WI38 (cell line): ENCODE data around the gene TGFB1.
A peak's percentile ranks its signal among the peaks of the same experiment; 100 is the strongest.

Experiments used
- H3K4me3 ChIP-seq: 2 replicates; pipeline ENCODE4 v1.5.1; 2011; ENCODE audit warnings: low read depth, mild to moderate bottlenecking, control low read depth, low read length
- CTCF ChIP-seq: IDR thresholded peaks from 2 replicates; pipeline ENCODE4 v1.5.1; 2012; ENCODE audit warnings: low read depth, mild to moderate bottlenecking, control low read depth, low read length

The TGFB1 gene

GRCh38 chr19:41328842-41329225 lies 24.9 kb downstream of the TGFB1 start:
- H3K4me3 ChIP-seq = no peak overlapping the region
- no peak for TF ChIP-seq CTCF

GRCh38 chr19:41328157-41328841 lies 25.4 kb downstream of the TGFB1 start:
- no peak overlapping the region for H3K4me3 ChIP-seq
- no peak for TF ChIP-seq CTCF

GRCh38 chr19:41327576-41328156 lies 26.1 kb downstream of the TGFB1 start:
- no peak overlapping the region for H3K4me3 ChIP-seq
- no peak for TF ChIP-seq CTCF

GRCh38 chr19:41327076-41327575 lies 26.6 kb downstream of the TGFB1 start:
- no peak for TF ChIP-seq CTCF
- no peak overlapping the region for H3K4me3 ChIP-seq

- 0 out of 2 replicates have a peak overlapping the region, but pooled peaks have one; percentile 17 for H3K4me3 ChIP-seq
- no peak for TF ChIP-seq CTCF
Observed at GRCh38 chr19:41325947-41326706, 27.6 kb downstream of the TGFB1 start.

GRCh38 chr19:41325640-41325946 lies 28.1 kb downstream of the TGFB1 start:
- 0 out of 2 replicates have a peak overlapping the region, but pooled peaks have one; percentile 17 for H3K4me3 ChIP-seq
- no peak for TF ChIP-seq CTCF
